ENCODE results near the gene CPTP. TPM values are rescaled to one million over a fixed set of nuclear protein-coding genes. Genes with fewer than 3 reads are reported as not detected.

The CPTP gene
- total and polyA plus RNA-seq, 7 donors, result 8.4 to 57.1 (median 21.6) TPM

DNA sequence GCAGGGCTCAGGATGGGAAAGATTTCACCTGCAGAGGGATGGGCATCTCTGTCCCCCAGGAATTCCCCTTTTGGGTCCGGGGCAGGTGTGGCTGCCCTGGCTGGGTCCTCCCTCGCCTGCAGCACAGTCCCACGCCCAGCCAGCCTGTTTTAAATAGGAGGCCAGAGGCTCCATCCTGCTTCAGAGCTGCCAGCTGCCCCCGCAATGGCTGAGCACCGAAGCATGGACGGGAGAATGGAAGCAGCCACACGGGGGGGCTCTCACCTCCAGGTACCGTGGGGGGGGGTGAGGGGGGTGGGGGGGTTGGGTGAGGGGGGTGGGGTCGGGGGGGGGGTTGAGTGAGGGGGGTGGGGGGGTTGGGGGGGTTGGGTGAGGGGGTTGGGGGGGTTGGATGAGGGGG is 40.8 kb upstream of the CPTP start:
- no peaks in the 10 kb centered on the region for H3K9me3 ChIP-seq
- WGBS, 2 donors, result 4 to 11% methylated on average over 8 of the region's 9 CpGs
- H3K27ac ChIP-seq, result no peak overlapping the region
- no peak overlapping the region for H3K4me3 ChIP-seq
- H3K36me3 ChIP-seq, result no peaks in the 10 kb centered on the region
- peaks cover 15 to 34% (median 32%) of the 10 kb centered on the region in 3 donors for H3K27me3 ChIP-seq
- TF ChIP-seq EP300 (IDR thresholded peaks at IDR 0.05) (no peak), POLR2AphosphoS5 (IDR thresholded peaks at IDR 0.05) (no peak), POLR2A (IDR thresholded peaks at IDR 0.05) (no peak)
- TF ChIP-seq, protein P1, sequence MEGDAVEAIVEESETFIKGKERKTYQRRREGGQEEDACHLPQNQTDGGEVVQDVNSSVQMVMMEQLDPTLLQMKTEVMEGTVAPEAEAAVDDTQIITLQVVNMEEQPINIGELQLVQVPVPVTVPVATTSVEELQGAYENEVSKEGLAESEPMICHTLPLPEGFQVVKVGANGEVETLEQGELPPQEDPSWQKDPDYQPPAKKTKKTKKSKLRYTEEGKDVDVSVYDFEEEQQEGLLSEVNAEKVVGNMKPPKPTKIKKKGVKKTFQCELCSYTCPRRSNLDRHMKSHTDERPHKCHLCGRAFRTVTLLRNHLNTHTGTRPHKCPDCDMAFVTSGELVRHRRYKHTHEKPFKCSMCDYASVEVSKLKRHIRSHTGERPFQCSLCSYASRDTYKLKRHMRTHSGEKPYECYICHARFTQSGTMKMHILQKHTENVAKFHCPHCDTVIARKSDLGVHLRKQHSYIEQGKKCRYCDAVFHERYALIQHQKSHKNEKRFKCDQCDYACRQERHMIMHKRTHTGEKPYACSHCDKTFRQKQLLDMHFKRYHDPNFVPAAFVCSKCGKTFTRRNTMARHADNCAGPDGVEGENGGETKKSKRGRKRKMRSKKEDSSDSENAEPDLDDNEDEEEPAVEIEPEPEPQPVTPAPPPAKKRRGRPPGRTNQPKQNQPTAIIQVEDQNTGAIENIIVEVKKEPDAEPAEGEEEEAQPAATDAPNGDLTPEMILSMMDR (IDR thresholded peaks at IDR 0.05), result no peak
- no peak for DNase-seq
- intact Hi-C loops (cut with DNase I), result no loop called here
- no peaks in the 10 kb centered on the region for H3K4me1 ChIP-seq

DNA sequence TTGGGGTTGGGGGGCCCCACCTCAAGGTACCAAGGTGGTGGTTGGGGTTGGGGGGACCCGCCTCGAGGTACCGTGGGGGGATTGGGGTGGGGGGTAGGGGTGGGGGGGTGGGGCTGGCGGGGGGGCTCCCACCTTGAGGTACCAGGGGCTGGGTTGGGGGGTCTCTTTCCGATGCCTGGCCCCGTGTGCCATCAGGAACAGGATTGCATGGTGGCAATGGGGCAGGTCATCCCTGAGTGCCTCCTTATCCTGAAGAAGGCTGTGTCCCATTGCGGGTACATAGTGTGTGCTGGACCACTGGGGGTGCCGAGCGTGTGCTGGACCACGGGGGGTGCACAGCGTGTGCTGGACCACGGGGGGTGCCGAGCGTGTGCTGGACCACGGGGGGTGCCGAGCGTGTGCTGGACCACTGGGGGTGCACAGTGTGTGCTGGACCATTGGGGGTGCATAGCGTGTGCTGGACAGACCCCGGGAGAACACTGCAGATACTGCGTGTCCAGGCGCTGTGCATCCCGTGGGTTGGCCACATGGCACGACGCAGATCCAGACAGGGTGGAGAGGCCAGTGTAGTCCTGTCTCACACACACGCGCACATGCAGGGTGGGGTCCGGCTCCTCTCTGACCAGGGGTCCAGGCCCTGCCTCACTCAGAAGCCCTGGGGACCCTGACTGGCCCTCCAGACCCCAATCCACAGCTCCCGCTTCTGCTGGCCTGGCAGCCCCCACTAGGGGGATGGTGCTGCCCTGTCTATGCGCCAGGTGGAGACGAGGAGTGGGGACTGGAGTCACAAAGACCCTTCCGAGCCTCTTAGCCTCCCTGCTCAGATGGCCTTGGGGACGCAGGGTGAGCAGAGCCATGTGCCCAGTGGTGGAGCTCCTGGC is 40.1 kb upstream of the CPTP start:
- H3K27me3 ChIP-seq, result peaks cover 15 to 34% (median 32%) of the 10 kb centered on the region in 3 donors
- H3K4me3 ChIP-seq, result no peak overlapping the region
- H3K27ac ChIP-seq, result no peak overlapping the region
- H3K4me1 ChIP-seq, result no peaks in the 10 kb centered on the region
- intact Hi-C loops (cut with DNase I), result no loop called here
- TF ChIP-seq, protein P1 (IDR thresholded peaks at IDR 0.05), result no peak
- no peak for TF ChIP-seq EP300 (IDR thresholded peaks at IDR 0.05)
- no peak for DNase-seq
- H3K9me3 ChIP-seq, result no peaks in the 10 kb centered on the region
- 79 to 87% methylated on average over 32 of the region's 32 CpGs for WGBS, 2 donors
- no peaks in the 10 kb centered on the region for H3K36me3 ChIP-seq

GRCh38 chr1:1285102-1285571 is 39.5 kb upstream of the CPTP start:
- TF ChIP-seq POLR2A (IDR thresholded peaks at IDR 0.05) (no peak), EP300 (IDR thresholded peaks at IDR 0.05) (no peak), POLR2AphosphoS5 (IDR thresholded peaks at IDR 0.05) (no peak)
- TF ChIP-seq, protein P1 (IDR thresholded peaks at IDR 0.05), result no peak
- 91 to 93% methylated on average over 22 of the region's 22 CpGs for WGBS, 2 donors
- intact Hi-C loops (cut with DNase I), result no loop called here
- Histone ChIP-seq H3K27ac (no peak overlapping the region), H3K4me1 (no peaks in the 10 kb centered on the region), H3K9me3 (no peaks in the 10 kb centered on the region), H3K36me3 (no peaks in the 10 kb centered on the region), H3K4me3 (no peak overlapping the region), H3K27me3 (peaks cover 15 to 34% (median 32%) of the 10 kb centered on the region in 3 donors)
- DNase-seq, result peak; percentile 64

- H3K36me3 ChIP-seq, result no peaks in the 10 kb centered on the region
- 22 to 68% methylated on average over 37 of the region's 37 CpGs for WGBS, 2 donors
- H3K9me3 ChIP-seq, result no peaks in the 10 kb centered on the region
- intact Hi-C loops (cut with DNase I), result no loop called here
- no peak overlapping the region for H3K4me3 ChIP-seq
- TF ChIP-seq, protein P1 (IDR thresholded peaks at IDR 0.05), result no peak
- TF ChIP-seq POLR2A (IDR thresholded peaks at IDR 0.05) (no peak), POLR2AphosphoS5 (IDR thresholded peaks at IDR 0.05) (no peak), EP300 (IDR thresholded peaks at IDR 0.05) (no peak)
- peaks cover 15 to 34% (median 32%) of the 10 kb centered on the region in 3 donors for H3K27me3 ChIP-seq
- no peaks in the 10 kb centered on the region for H3K4me1 ChIP-seq
- no peak overlapping the region for H3K27ac ChIP-seq
- DNase-seq, result no peak
Observed at GRCh38 chr1:1285611-1286311, 38.8 kb upstream of the CPTP start.
